GM12878 (cell line): ENCODE data around the gene FRYL. TPM values are rescaled to one million over a fixed set of nuclear protein-coding genes. Genes with fewer than 3 reads are reported as not detected.

Experiments
- ETV6 ChIP-seq, 2 experiments: fragments of 450-650 bp in 1 of 2; IDR thresholded peaks in 1 of 2; conservative IDR thresholded peaks in 1 of 2; 2 replicates each; pipeline ENCODE4 v1.6.1; 2014; ENCODE audit warnings: antibody characterized with exemption in 1 of 2, borderline replicate concordance in 1 of 2, low read depth in 1 of 2, mild to moderate bottlenecking in 1 of 2, moderate library complexity in 1 of 2
- IRF3 ChIP-seq: fragments of 450-650 bp; IDR thresholded peaks from 2 replicates; pipeline ENCODE4 v1.6.1; 2014; ENCODE audit warnings: mild to moderate bottlenecking
- MTA3 ChIP-seq: IDR thresholded peaks from 2 replicates; pipeline ENCODE4 v1.6.1; 2012; ENCODE audit warnings: low read length, inconsistent platforms, borderline replicate concordance
- SP1 ChIP-seq: IDR thresholded peaks from one replicate; pipeline ENCODE4 v1.6.1; 2011; ENCODE audit warnings: low read depth, low read length
- SRF ChIP-seq, 2 experiments: IDR thresholded peaks; 2 replicates each; pipeline ENCODE4 v1.6.1; 2011; ENCODE audit warnings: low read depth in 2 of 2, low read length in 2 of 2, mild to moderate bottlenecking in 1 of 2, moderate library complexity in 1 of 2
- TBL1XR1 ChIP-seq: IDR thresholded peaks from 2 replicates; pipeline ENCODE4 v1.6.1; 2012; ENCODE audit warnings: low read depth, low read length, improper control_type of control experiment
- ZBTB11 ChIP-seq: fragments of 450-650 bp; formaldehyde crosslinking; IDR thresholded peaks from 2 replicates; pipeline ENCODE4 v1.5.0; 2022; ENCODE audit warnings: mild to moderate bottlenecking, missing genetic modification characterization
- ZNF384 ChIP-seq: IDR thresholded peaks from 2 replicates; pipeline ENCODE4 v1.6.1; 2012; ENCODE audit warnings: low read depth, mild to moderate bottlenecking, low read length, improper control_type of control experiment, borderline replicate concordance
- ZNF687 ChIP-seq: fragments of 450-650 bp; IDR thresholded peaks from 2 replicates; pipeline ENCODE4 v1.6.1; 2017; ENCODE audit warnings: mild to moderate bottlenecking, moderate library complexity
- polyA plus RNA-seq, 11 experiments: library from polyadenylated mRNA; depleted of rRNA in 4 of 11; unstranded in 6 of 11; stranded (reverse) in 5 of 11; fragments of >200 nt; fragmentation: Nextera tagmentation in 4 of 11; fragmentation: Illumina TruSeq in 1 of 11; extraction: Ambion mirVana in 4 of 11; extraction: Trizol in 1 of 11; gene quantifications; 1 replicate in 1 of 11; 2 replicates in 10 of 11; pipeline versions ENCODE4 v1.2.1 to v1.2.3, GENCODE V29; 2011 to 2016; ENCODE audit warnings: inconsistent platforms in 2 of 11, missing spikeins in 2 of 11, low read depth in 1 of 11
- total RNA-seq, 4 experiments: library from RNA; depleted of rRNA in 3 of 4; stranded (reverse); fragments of >200 nt in 3 of 4; fragmentation: Illumina TruSeq in 1 of 4; extraction: Trizol in 1 of 4; gene quantifications; 2 replicates each; pipeline versions ENCODE4 v1.2.1 to v1.2.3, GENCODE V29; 2013 to 2021
- TF ChIP-seq, protein P1 (sequence below): fragments of 450-650 bp; IDR thresholded peaks from 2 replicates; pipeline ENCODE4 v1.6.1; 2017; ENCODE audit warnings: low read depth, mild to moderate bottlenecking, moderate library complexity

Gene FRYL
- total and polyA plus RNA-seq, 10 of the 15 experiments (the other 5 are each of a cell fraction or from before 2014, with no cell fraction given) = 10.3 to 50.6 (median 28.7) TPM

- TF ChIP-seq ZBTB11 (CRISPR knock-in tag) (no peak), ETV6 (conservative IDR thresholded peaks at IDR 0.05 in 1 of 2, IDR thresholded peaks at IDR 0.05 in 1 of 2; ENCODE audit: borderline replicate concordance in 1 of 2, low read depth in 1 of 2) (no peak), IRF3 (no peak), SRF (IDR thresholded peaks at IDR 0.05; ENCODE audit: low read depth in 2 of 2, low read length in 2 of 2) (no peak), SP1 (no peak), MTA3 (no peak), ZNF687 (no peak), ZNF384 (no peak), TBL1XR1 (no peak)
- TF ChIP-seq, protein P1, sequence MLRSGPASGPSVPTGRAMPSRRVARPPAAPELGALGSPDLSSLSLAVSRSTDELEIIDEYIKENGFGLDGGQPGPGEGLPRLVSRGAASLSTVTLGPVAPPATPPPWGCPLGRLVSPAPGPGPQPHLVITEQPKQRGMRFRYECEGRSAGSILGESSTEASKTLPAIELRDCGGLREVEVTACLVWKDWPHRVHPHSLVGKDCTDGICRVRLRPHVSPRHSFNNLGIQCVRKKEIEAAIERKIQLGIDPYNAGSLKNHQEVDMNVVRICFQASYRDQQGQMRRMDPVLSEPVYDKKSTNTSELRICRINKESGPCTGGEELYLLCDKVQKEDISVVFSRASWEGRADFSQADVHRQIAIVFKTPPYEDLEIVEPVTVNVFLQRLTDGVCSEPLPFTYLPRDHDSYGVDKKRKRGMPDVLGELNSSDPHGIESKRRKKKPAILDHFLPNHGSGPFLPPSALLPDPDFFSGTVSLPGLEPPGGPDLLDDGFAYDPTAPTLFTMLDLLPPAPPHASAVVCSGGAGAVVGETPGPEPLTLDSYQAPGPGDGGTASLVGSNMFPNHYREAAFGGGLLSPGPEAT = no peak
Observed at GRCh38 chr4:48603366-48604003, 176.6 kb downstream of the FRYL start (continued).
